ENCODE results near the gene HLA-A.

The HLA-A gene

DNA sequence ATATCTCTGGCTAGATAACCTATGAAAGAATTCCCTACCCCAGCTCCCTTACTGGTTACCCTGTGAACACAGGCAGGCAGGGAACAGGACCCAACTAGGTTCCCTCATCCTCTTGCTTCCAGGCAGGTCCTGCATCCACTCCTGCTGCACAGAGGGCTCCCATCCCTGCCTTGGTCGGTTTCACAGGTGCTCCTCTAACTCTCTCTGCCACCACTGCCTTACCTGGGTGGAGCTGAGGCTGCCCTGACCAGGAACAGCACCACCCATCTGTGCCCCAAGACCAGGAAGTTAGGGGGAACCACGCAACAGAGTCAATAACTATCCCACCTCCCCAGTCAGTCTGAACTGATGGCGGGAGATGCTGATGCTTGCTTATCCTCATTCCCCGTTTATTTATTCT is 37.0 kb upstream of the HLA-A start:
- no peak for DNase-seq
- Histone ChIP-seq H4K20me1 (ENCODE audit: insufficient read depth, low read length) (no peaks in the 10 kb centered on the region), H3K9ac (ENCODE audit: low read length) (no peak overlapping the region), H2AFZ (ENCODE audit: low read length) (no peak overlapping the region), H3K4me3 (ENCODE audit: low read length) (no peak overlapping the region), H3K4me1 (ENCODE audit: low read length) (no peaks in the 10 kb centered on the region), H3K27ac (ENCODE audit: low read length) (no peak overlapping the region), H3K36me3 (replicated peaks; ENCODE audit: insufficient read depth, low read length) (no peaks in the 10 kb centered on the region), H3K27me3 (replicated peaks; ENCODE audit: insufficient read depth, low read length) (no peaks in the 10 kb centered on the region), H3F3A (ENCODE audit: insufficient read depth, low read length) (no peaks in the 10 kb centered on the region), H3K9me2 (replicated peaks; ENCODE audit: insufficient read depth, low read length) (no peaks in the 10 kb centered on the region), H3K79me2 (ENCODE audit: low read length) (no peaks in the 10 kb centered on the region), H3K4me2 (ENCODE audit: low read depth, low read length) (no peak overlapping the region), H3K9me3 (replicated peaks; ENCODE audit: insufficient read depth, low read length) (no peaks in the 10 kb centered on the region)
- TF ChIP-seq EZH2phosphoT487 (IDR thresholded peaks at IDR 0.05; ENCODE audit: low read length) (no peak), EZH2 (optimal IDR thresholded peaks at IDR 0.05; ENCODE audit: low read depth, low read length) (no peak)
- TF ChIP-seq, protein P1, sequence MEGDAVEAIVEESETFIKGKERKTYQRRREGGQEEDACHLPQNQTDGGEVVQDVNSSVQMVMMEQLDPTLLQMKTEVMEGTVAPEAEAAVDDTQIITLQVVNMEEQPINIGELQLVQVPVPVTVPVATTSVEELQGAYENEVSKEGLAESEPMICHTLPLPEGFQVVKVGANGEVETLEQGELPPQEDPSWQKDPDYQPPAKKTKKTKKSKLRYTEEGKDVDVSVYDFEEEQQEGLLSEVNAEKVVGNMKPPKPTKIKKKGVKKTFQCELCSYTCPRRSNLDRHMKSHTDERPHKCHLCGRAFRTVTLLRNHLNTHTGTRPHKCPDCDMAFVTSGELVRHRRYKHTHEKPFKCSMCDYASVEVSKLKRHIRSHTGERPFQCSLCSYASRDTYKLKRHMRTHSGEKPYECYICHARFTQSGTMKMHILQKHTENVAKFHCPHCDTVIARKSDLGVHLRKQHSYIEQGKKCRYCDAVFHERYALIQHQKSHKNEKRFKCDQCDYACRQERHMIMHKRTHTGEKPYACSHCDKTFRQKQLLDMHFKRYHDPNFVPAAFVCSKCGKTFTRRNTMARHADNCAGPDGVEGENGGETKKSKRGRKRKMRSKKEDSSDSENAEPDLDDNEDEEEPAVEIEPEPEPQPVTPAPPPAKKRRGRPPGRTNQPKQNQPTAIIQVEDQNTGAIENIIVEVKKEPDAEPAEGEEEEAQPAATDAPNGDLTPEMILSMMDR (IDR thresholded peaks at IDR 0.05; ENCODE audit: low read length) = no peak

DNA sequence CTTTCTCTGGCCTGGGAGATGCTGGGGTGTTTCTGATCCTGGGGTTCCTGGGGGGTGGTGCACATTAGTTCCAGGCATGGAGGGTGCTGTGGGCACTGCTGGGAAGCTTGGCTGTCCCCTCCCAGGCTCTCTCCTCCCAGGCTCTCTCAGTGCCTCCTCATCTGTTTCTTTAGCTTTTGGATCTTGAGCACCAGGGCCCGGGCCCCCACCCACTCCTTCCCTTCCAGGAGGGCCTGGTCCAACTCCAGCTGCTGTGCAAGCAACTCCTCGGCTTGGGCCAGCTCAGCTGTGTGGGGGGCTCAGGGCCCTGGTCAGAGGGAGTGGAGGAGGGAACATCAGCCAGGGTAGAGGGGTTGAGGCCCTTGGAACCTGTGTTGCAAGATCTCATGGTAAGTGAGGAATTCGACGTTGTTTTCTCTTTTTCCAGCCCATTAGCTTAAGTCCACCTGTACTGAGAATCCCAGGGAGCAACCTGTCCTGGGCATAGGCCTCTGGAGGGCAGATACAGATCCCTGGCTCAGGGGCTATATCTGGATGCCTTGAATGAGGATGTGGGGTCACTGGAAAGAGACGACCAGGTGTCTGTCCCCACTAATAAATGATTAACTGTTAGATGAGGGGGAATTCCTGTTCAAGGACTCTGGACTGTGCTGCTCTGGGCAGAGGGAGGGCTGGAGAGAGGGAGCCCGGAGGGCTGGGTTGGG is 34.5 kb upstream of the HLA-A start:
- Histone ChIP-seq H3K9me2 (replicated peaks; ENCODE audit: insufficient read depth, low read length) (no peaks in the 10 kb centered on the region), H3K27ac (ENCODE audit: low read length) (no peak overlapping the region), H3K27me3 (replicated peaks; ENCODE audit: insufficient read depth, low read length) (no peaks in the 10 kb centered on the region), H3F3A (ENCODE audit: insufficient read depth, low read length) (no peaks in the 10 kb centered on the region), H3K9ac (ENCODE audit: low read length) (no peak overlapping the region), H3K4me1 (ENCODE audit: low read length) (no peaks in the 10 kb centered on the region), H3K4me3 (ENCODE audit: low read length) (no peak overlapping the region), H2AFZ (ENCODE audit: low read length) (no peak overlapping the region), H3K4me2 (ENCODE audit: low read depth, low read length) (no peak overlapping the region), H3K79me2 (ENCODE audit: low read length) (no peaks in the 10 kb centered on the region), H4K20me1 (ENCODE audit: insufficient read depth, low read length) (no peaks in the 10 kb centered on the region), H3K36me3 (replicated peaks; ENCODE audit: insufficient read depth, low read length) (no peaks in the 10 kb centered on the region), H3K9me3 (replicated peaks; ENCODE audit: insufficient read depth, low read length) (no peaks in the 10 kb centered on the region)
- TF ChIP-seq EZH2phosphoT487 (IDR thresholded peaks at IDR 0.05; ENCODE audit: low read length) = no peak
- no peak for TF ChIP-seq EZH2 (optimal IDR thresholded peaks at IDR 0.05; ENCODE audit: low read depth, low read length)
- DNase-seq = no peak

DNA sequence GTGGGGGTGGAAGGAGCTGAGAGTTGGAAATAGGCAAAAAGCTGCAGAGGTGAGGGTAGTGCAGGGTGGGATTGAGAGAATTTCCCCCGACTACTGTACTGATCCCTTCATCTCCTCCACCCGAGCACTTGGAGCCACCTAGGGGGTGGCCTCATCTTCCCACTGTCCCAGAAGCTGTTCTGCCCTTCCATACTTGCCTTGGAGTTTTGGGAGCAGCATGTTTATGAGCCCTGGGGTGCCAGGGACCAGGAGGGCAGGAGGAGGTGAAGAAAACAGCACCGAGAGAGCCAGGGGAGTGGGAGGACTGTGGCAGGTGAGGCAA is 34.0 kb upstream of the HLA-A start:
- no peak overlapping the region for H3K4me3 ChIP-seq (ENCODE audit: low read length)
- no peak overlapping the region for H2AFZ ChIP-seq (ENCODE audit: low read length)
- H3K9me2 ChIP-seq (replicated peaks; ENCODE audit: insufficient read depth, low read length) = no peaks in the 10 kb centered on the region
- H3F3A ChIP-seq (ENCODE audit: insufficient read depth, low read length) = no peaks in the 10 kb centered on the region
- H3K36me3 ChIP-seq (replicated peaks; ENCODE audit: insufficient read depth, low read length) = no peaks in the 10 kb centered on the region
- H3K79me2 ChIP-seq (ENCODE audit: low read length) = no peaks in the 10 kb centered on the region
- no peaks in the 10 kb centered on the region for H3K9me3 ChIP-seq (replicated peaks; ENCODE audit: insufficient read depth, low read length)
- H3K27ac ChIP-seq (ENCODE audit: low read length) = no peak overlapping the region
- TF ChIP-seq, protein P1 (IDR thresholded peaks at IDR 0.05; ENCODE audit: low read length) = no peak
- no peak for TF ChIP-seq EZH2 (optimal IDR thresholded peaks at IDR 0.05; ENCODE audit: low read depth, low read length)
- no peak for TF ChIP-seq EZH2phosphoT487 (IDR thresholded peaks at IDR 0.05; ENCODE audit: low read length)
- H3K27me3 ChIP-seq (replicated peaks; ENCODE audit: insufficient read depth, low read length) = no peaks in the 10 kb centered on the region
- H4K20me1 ChIP-seq (ENCODE audit: insufficient read depth, low read length) = no peaks in the 10 kb centered on the region
- no peak for DNase-seq
- H3K4me2 ChIP-seq (ENCODE audit: low read depth, low read length) = no peak overlapping the region
- H3K4me1 ChIP-seq (ENCODE audit: low read length) = no peaks in the 10 kb centered on the region
- H3K9ac ChIP-seq (ENCODE audit: low read length) = no peak overlapping the region

DNA sequence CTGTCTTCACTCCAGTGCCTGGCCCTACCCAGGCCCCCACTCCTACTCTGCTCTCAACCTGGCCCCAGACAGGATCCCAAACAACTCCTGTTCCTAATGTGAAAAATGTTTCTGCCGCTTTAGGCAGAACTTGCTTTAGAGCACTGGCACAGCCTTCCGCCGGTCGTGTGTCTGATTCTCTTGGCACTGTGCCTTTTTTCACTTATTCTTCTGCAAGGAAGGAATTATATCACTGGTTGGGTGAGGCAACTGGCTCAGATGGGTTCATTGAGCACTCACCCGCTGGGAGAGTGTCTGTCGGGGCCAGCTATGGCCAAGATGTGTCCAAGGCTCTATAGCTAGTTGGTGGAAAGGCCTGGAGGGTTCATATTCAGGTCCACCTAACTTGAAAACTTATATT is 33.6 kb upstream of the HLA-A start:
- no peaks in the 10 kb centered on the region for H3K27me3 ChIP-seq (replicated peaks; ENCODE audit: insufficient read depth, low read length)
- no peaks in the 10 kb centered on the region for H3K9me3 ChIP-seq (replicated peaks; ENCODE audit: insufficient read depth, low read length)
- no peak overlapping the region for H3K9ac ChIP-seq (ENCODE audit: low read length)
- no peaks in the 10 kb centered on the region for H3K36me3 ChIP-seq (replicated peaks; ENCODE audit: insufficient read depth, low read length)
- no peak for DNase-seq
- no peak overlapping the region for H3K4me2 ChIP-seq (ENCODE audit: low read depth, low read length)
- no peaks in the 10 kb centered on the region for H3F3A ChIP-seq (ENCODE audit: insufficient read depth, low read length)
- H4K20me1 ChIP-seq (ENCODE audit: insufficient read depth, low read length) = no peaks in the 10 kb centered on the region
- no peaks in the 10 kb centered on the region for H3K9me2 ChIP-seq (replicated peaks; ENCODE audit: insufficient read depth, low read length)
- no peak overlapping the region for H3K4me3 ChIP-seq (ENCODE audit: low read length)
- H3K27ac ChIP-seq (ENCODE audit: low read length) = no peak overlapping the region
- H3K79me2 ChIP-seq (ENCODE audit: low read length) = no peaks in the 10 kb centered on the region
- no peak overlapping the region for H2AFZ ChIP-seq (ENCODE audit: low read length)
- H3K4me1 ChIP-seq (ENCODE audit: low read length) = no peaks in the 10 kb centered on the region
- no peak for TF ChIP-seq EZH2 (optimal IDR thresholded peaks at IDR 0.05; ENCODE audit: low read depth, low read length)
- TF ChIP-seq EZH2phosphoT487 (IDR thresholded peaks at IDR 0.05; ENCODE audit: low read length) = no peak
- TF ChIP-seq, protein P1 (IDR thresholded peaks at IDR 0.05; ENCODE audit: low read length) = no peak

Measured in MM.1S (cell line).